Effector memory CD8-positive, alpha-beta T cell (primary cell): Measurements from ENCODE around the gene SEMA6D.

Experiments used
- ATAC-seq: fragments of 150-1000 bp; cut with Tn5 transposase; replicated peaks from 2 replicates; pipeline ENCODE4 v1.10.0; 2021; ENCODE audit warnings: mild to moderate bottlenecking, moderate library complexity
- DNase-seq, 3 experiments: peaks; one replicate each; pipeline ENCODE4 v3.0.0; 2021
- H3K27ac Mint-ChIP-seq, 2 donors: one replicate each; pipeline ENCODE4 v1.8.0; 2022; ENCODE audit warnings: mild to moderate bottlenecking in 2 of 2, mixed read lengths in 2 of 2, moderate library complexity in 2 of 2
- H3K27me3 Mint-ChIP-seq, 2 donors: one replicate each; pipeline ENCODE4 v1.8.0; 2022; ENCODE audit warnings: mixed read lengths in 2 of 2
- H3K36me3 Mint-ChIP-seq: one replicate; pipeline ENCODE4 v1.8.0; 2022; ENCODE audit warnings: mild to moderate bottlenecking, moderate library complexity, mixed read lengths; ENCODE audit not compliant: insufficient read depth
- H3K4me1 Mint-ChIP-seq, 2 donors: one replicate each; pipeline ENCODE4 v1.8.0; 2022; ENCODE audit warnings: low read depth in 2 of 2, mixed read lengths in 2 of 2
- H3K4me3 Mint-ChIP-seq, 2 donors: one replicate each; pipeline ENCODE4 v1.8.0; 2022; ENCODE audit warnings: mild to moderate bottlenecking in 2 of 2, mixed read lengths in 2 of 2, moderate library complexity in 2 of 2
- H3K9me3 Mint-ChIP-seq, 2 donors: one replicate each; pipeline ENCODE4 v1.8.0; 2022; ENCODE audit warnings: mixed read lengths in 2 of 2

The SEMA6D gene

GRCh38 chr15:47741907-47742306 lies 24.6 kb downstream of the SEMA6D start:
- H3K27ac Mint-ChIP-seq: no peak overlapping the region
- H3K27me3 Mint-ChIP-seq: peaks cover 0 to 9% of the 10 kb centered on the region in 2 donors
- no peaks in the 10 kb centered on the region for H3K36me3 Mint-ChIP-seq
- H3K4me1 Mint-ChIP-seq: no peaks in the 10 kb centered on the region
- ATAC-seq (no peak), DNase-seq (no peak)
- H3K9me3 Mint-ChIP-seq: no peaks in the 10 kb centered on the region
- H3K4me3 Mint-ChIP-seq: no peak overlapping the region

DNA sequence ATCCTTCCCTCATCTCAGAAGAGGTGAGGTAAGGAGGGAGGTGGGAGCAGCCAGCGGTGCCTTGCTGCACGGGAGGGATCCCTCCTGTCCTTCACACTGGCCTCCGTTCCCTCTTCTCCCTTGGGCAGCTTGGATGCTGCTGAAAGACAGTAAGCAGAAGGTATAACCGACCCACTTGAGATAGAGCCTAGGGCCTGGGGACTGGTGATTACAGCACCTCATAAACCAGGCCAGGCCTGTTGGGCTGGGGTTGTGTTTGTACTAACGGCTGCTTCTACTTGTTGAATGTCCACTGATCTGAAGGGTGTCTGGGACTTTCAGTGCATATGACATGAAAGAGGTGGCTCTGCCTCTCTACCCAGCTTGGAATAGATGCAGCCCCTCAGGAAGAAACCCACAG lies 25.0 kb downstream of the SEMA6D start:
- Mint-ChIP-seq H3K27ac (no peak overlapping the region), H3K4me3 (no peak overlapping the region), H3K9me3 (no peaks in the 10 kb centered on the region), H3K27me3 (peaks cover 0 to 9% of the 10 kb centered on the region in 2 donors), H3K4me1 (no peaks in the 10 kb centered on the region), H3K36me3 (no peaks in the 10 kb centered on the region)
- ATAC-seq: no peak
- DNase-seq: no peak

DNA sequence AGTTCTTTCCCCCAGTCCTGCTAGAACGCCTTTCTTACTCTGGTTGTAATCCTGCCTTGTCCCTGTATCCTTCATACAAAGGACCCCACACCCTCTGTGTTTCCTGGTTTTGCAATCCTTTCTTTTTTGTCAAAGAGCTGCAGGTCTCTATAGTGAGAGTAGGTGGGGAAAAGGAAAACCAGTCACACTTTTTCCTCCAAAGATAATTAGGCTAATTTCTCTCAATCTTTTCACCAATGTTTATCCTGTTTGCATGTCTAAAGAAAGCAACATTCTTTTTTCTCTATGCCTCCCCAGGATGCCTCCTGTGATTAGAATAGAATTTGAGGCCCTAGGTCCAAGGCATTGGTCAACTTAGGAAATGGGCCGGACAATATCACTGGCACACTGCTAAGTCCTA lies 25.4 kb downstream of the SEMA6D start:
- Mint-ChIP-seq H3K9me3 (peaks cover 0 to 2% of the 10 kb centered on the region in 2 donors), H3K27me3 (peaks cover 0 to 8% of the 10 kb centered on the region in 2 donors), H3K36me3 (no peaks in the 10 kb centered on the region), H3K4me3 (no peak overlapping the region), H3K27ac (no peak overlapping the region), H3K4me1 (no peaks in the 10 kb centered on the region)
- no peak for ATAC-seq
- DNase-seq: no peak

DNA sequence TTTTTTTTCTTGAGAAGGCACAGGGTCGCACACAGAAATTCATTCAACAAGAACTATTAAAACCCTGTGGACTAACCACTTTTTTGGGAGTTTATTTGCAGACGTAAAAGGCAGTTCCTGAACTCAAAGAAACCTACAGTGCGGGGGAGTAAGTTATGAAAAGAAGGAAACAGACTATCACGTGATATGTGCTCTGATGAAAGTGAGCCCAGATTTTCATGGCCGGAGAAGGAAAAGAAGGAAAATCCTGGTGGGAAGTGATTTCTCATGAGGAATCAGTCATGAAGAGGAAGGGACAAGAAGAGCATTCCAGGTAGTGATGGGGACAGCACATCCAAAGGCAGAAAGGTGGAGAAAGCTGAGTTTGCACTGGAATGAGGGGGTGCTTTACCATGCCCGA lies 26.1 kb downstream of the SEMA6D start:
- Mint-ChIP-seq H3K4me3 (no peak overlapping the region), H3K36me3 (no peaks in the 10 kb centered on the region), H3K9me3 (peaks cover 0 to 2% of the 10 kb centered on the region in 2 donors), H3K27me3 (peaks cover 0 to 2% of the 10 kb centered on the region in 2 donors), H3K27ac (no peak overlapping the region), H3K4me1 (no peaks in the 10 kb centered on the region)
- no peak for ATAC-seq
- DNase-seq: no peak

GRCh38 chr15:47743886-47744285 lies 26.6 kb downstream of the SEMA6D start:
- DNase-seq (no peak), ATAC-seq (no peak)
- Mint-ChIP-seq H3K9me3 (peaks cover 0 to 2% of the 10 kb centered on the region in 2 donors), H3K36me3 (no peaks in the 10 kb centered on the region), H3K27ac (no peak overlapping the region), H3K27me3 (no peaks in the 10 kb centered on the region), H3K4me3 (no peak overlapping the region), H3K4me1 (no peaks in the 10 kb centered on the region)

DNA sequence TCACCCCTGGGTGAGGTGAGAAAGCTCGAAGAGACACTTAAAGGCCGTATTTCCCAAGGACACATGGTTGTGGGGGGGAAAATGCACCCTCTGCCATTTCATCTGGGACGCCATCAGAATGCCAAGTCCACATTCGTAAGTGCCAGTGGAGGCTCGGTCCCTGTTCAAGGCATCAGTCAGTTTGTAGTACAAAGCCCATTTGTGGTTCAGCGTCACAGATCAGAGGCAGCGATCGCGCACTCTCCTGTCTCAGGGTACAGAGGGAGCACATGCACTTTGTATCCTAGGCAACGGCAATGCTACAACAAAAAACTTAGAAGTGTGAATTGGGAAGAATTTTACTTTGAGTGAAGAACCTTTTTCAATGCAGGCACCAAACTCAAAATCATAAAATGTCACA lies 27.2 kb downstream of the SEMA6D start:
- no peaks in the 10 kb centered on the region for H3K36me3 Mint-ChIP-seq
- H3K27ac Mint-ChIP-seq: no peak overlapping the region
- no peak overlapping the region for H3K4me3 Mint-ChIP-seq
- H3K27me3 Mint-ChIP-seq: no peaks in the 10 kb centered on the region
- ATAC-seq (no peak), DNase-seq (no peak)
- peaks cover 0 to 2% of the 10 kb centered on the region in 2 donors for H3K9me3 Mint-ChIP-seq
- H3K4me1 Mint-ChIP-seq: no peaks in the 10 kb centered on the region

DNA sequence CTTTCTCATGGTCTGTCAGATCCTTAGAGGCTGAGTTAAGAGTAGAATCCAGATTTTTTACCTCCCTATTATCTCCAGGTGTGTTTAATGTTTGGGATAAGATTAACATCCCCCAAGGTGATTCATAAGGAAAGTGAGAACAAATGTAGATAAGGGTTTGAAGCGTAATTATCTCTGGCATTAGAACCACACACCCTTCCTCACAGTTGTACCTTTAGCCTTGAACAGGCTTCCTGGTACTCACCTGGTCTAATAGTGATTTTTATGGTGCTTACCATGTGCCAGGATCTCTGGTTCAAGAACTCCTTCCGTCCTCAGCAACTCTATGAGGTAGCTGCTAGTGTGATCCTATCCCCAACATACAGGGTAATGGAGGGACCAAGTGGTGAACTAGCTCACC lies 27.7 kb downstream of the SEMA6D start:
- DNase-seq (no peak), ATAC-seq (no peak)
- H3K4me1 Mint-ChIP-seq: no peaks in the 10 kb centered on the region
- no peaks in the 10 kb centered on the region for H3K27me3 Mint-ChIP-seq
- no peaks in the 10 kb centered on the region for H3K36me3 Mint-ChIP-seq
- peaks cover 0 to 2% of the 10 kb centered on the region in 2 donors for H3K9me3 Mint-ChIP-seq
- no peak overlapping the region for H3K4me3 Mint-ChIP-seq
- no peak overlapping the region for H3K27ac Mint-ChIP-seq

DNA sequence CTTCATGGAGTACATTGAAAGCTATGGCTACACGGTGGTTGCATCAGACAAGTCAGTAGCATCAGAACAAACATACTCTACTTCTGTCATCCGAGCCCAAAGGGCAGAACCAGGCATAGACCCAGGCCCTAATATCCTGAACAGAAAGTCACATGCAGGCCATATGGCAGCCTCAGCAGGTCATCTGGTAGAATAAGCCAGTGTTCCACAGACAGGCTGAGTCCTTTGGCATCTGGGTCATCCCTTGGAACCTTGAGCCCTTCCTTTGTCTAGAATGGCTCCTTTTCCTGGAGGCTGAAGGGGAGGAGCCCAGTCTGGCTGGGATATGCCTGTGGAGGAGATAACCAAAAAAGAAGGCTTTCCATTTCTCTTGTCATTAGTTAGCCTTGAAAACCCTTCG lies 29.2 kb downstream of the SEMA6D start:
- no peak overlapping the region for H3K27ac Mint-ChIP-seq
- H3K4me1 Mint-ChIP-seq: no peaks in the 10 kb centered on the region
- no peaks in the 10 kb centered on the region for H3K27me3 Mint-ChIP-seq
- ATAC-seq (no peak), DNase-seq (no peak)
- peaks cover 2% of the 10 kb centered on the region in 2 donors for H3K9me3 Mint-ChIP-seq
- H3K4me3 Mint-ChIP-seq: no peak overlapping the region
- H3K36me3 Mint-ChIP-seq: no peaks in the 10 kb centered on the region

DNA sequence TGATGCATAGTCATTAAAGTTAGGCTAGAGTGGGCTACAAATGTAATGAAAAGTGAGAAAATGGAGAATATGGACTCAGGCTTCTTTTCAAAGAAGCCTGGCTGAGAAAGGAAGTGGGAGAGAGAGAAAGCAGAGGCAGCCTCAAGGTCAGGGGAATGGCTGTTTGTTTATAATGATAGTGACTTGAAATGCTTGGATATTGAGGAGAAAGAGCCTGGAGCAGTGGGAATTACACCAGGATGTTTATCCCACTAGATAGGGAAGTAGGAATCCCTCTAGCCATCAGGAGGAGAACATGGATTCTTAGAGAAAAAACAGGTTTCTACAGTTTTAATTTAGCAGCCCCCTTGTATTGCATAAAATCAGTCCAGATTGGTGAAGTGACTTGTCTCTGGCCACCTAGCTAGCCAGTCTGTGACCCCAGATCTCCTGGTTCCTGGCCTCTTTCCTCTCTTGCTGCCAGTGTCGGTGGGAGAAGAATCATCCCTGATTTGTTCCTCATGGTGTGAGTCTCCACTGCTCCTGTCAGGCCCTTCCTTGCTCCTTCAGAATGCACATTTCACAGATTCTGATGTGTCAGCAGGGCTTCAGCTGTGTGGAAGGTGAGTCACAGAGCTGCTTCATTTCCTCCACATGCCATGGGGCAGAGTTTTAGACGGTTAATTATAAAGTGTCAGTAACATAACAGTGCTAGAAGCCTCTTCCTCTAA lies 32.9 kb downstream of the SEMA6D start:
- no peak overlapping the region for H3K4me3 Mint-ChIP-seq
- no peaks in the 10 kb centered on the region for H3K4me1 Mint-ChIP-seq
- ATAC-seq (no peak), DNase-seq (no peak)
- H3K36me3 Mint-ChIP-seq: no peaks in the 10 kb centered on the region
- no peaks in the 10 kb centered on the region for H3K27me3 Mint-ChIP-seq
- H3K9me3 Mint-ChIP-seq: peaks cover 11 to 31% of the 10 kb centered on the region in 2 donors
- H3K27ac Mint-ChIP-seq: no peak overlapping the region

- no peak overlapping the region for H3K4me3 Mint-ChIP-seq
- H3K27ac Mint-ChIP-seq: no peak overlapping the region
- no peaks in the 10 kb centered on the region for H3K27me3 Mint-ChIP-seq
- ATAC-seq (no peak), DNase-seq (no peak)
- H3K4me1 Mint-ChIP-seq: no peaks in the 10 kb centered on the region
- no peaks in the 10 kb centered on the region for H3K36me3 Mint-ChIP-seq
- H3K9me3 Mint-ChIP-seq: peaks cover 12 to 31% of the 10 kb centered on the region in 2 donors
Observed at GRCh38 chr15:47750740-47751262, 33.5 kb downstream of the SEMA6D start.

DNA sequence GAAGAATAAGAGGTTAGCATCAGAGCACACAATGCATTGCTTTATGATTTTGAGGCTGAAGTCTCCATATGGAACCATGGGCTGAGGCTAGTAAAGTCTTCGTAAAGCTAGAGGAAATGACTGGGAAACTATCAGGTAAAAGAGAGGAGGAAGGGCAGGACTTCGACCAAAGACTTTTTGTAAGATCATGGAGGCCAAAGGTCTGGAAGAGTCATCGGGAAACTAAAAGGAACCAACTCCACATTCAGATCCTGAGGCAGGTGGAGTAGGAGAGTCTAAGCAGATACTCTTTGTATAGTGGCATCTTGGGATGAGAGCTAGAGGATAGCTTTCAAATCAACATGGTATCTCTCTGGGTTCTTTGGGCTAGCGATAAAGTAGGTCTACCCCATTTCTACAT lies 36.3 kb downstream of the SEMA6D start:
- no peak for ATAC-seq
- Mint-ChIP-seq H3K27me3 (no peaks in the 10 kb centered on the region), H3K27ac (no peak overlapping the region), H3K4me3 (no peak overlapping the region), H3K4me1 (no peaks in the 10 kb centered on the region), H3K36me3 (no peaks in the 10 kb centered on the region), H3K9me3 (peaks cover 11 to 31% of the 10 kb centered on the region in 2 donors)
- no peak for DNase-seq

- no peak overlapping the region for H3K4me3 Mint-ChIP-seq
- DNase-seq (no peak), ATAC-seq (no peak)
- peaks cover 11 to 31% of the 10 kb centered on the region in 2 donors for H3K9me3 Mint-ChIP-seq
- no peak overlapping the region for H3K27ac Mint-ChIP-seq
- H3K4me1 Mint-ChIP-seq: no peaks in the 10 kb centered on the region
- H3K36me3 Mint-ChIP-seq: no peaks in the 10 kb centered on the region
- no peaks in the 10 kb centered on the region for H3K27me3 Mint-ChIP-seq
Observed at GRCh38 chr15:47754312-47754711, 37.0 kb downstream of the SEMA6D start.

DNA sequence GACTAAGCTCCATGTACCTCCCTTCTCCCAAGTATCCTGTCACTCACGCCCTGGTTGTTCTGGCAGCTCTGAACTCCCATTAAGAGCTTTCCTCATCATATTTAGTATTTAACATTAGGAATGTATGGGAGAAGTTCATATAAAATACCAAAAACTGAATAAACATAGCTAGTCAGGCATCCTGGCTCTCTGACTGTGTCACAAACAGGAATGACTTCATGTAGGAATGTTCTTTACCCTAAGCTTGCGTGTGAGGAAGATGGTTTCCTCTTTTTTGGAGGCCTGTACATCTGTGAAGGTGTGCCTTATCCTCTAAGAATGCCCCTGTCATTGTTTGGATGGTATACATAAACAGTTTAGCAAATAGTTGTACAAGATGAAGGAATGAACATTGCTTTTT lies 38.6 kb downstream of the SEMA6D start:
- DNase-seq: no peak
- Mint-ChIP-seq H3K4me3 (no peak overlapping the region), H3K27me3 (no peaks in the 10 kb centered on the region), H3K9me3 (peaks cover 11 to 31% of the 10 kb centered on the region in 2 donors), H3K27ac (no peak overlapping the region), H3K4me1 (no peaks in the 10 kb centered on the region), H3K36me3 (no peaks in the 10 kb centered on the region)
- no peak for ATAC-seq

DNA sequence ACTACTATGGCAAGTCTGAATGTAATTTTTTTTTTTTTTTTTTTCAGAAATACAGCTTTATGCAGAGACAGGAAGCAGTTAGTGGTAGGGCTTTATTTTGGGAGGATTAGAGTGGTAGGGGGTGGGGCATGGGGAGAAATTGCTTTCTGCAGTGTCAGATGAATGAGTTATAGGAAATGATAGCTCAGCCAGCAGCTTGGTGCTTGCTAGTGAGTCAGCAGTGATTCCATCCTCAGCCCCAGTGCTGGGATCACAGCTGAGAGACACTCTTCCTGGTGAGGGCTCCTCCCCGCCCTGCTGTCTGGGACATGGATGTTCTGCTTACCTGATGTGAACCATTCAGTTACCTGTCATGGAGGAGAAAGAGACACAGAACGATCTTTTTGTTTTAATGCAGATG lies 39.6 kb downstream of the SEMA6D start:
- H3K27ac Mint-ChIP-seq: no peak overlapping the region
- no peak overlapping the region for H3K4me3 Mint-ChIP-seq
- H3K4me1 Mint-ChIP-seq: no peaks in the 10 kb centered on the region
- H3K9me3 Mint-ChIP-seq: peaks cover 11 to 26% of the 10 kb centered on the region in 2 donors
- no peak for DNase-seq
- no peaks in the 10 kb centered on the region for H3K27me3 Mint-ChIP-seq
- ATAC-seq: no peak
- H3K36me3 Mint-ChIP-seq: no peaks in the 10 kb centered on the region
